Measurements from ENCODE around the gene SLC35A4.
A peak's percentile ranks its signal among the peaks of the same experiment; 100 is the strongest.

SLC35A4 gene

GRCh38 chr5:140546851-140547507, 17.6 kb upstream of the SLC35A4 start:
- DNase-seq (ENCODE audit: low read depth), result no peak
- TF ChIP-seq CTCF (IDR thresholded peaks at IDR 0.05; ENCODE audit: low read depth, low read length, missing control alignments), result no peak
- H3K4me3 ChIP-seq (ENCODE audit: low read depth, low read length), result no peak overlapping the region; the same call in 1 of the 2 replicates

GRCh38 chr5:140547508-140548299, 16.9 kb upstream of the SLC35A4 start, which contains the start of gene EIF4EBP3:
TSS of gene EIF4EBP3 (plus strand) at chr5:140547662. CDS start at chr5:140547738, 76 bp downstream.
- peak within 1 kb of the TSS; percentile 38 for H3K4me3 ChIP-seq (ENCODE audit: low read depth, low read length)

GRCh38 chr5:140548300-140548688, 16.3 kb upstream of the SLC35A4 start:
- no peak for DNase-seq (ENCODE audit: low read depth)
- H3K4me3 ChIP-seq (ENCODE audit: low read depth, low read length), result no peak overlapping the region
- TF ChIP-seq CTCF (IDR thresholded peaks at IDR 0.05; ENCODE audit: low read depth, low read length, missing control alignments), result no peak

More at GRCh38 chr5:140547508-140548299, 16.9 kb upstream of the SLC35A4 start, which contains the start of gene EIF4EBP3:
- no peak for DNase-seq (ENCODE audit: low read depth)
- peak; percentile 67 for TF ChIP-seq CTCF (IDR thresholded peaks at IDR 0.05; ENCODE audit: low read depth, low read length, missing control alignments)

- no peak for TF ChIP-seq CTCF (IDR thresholded peaks at IDR 0.05; ENCODE audit: low read depth, low read length, missing control alignments)
- DNase-seq (ENCODE audit: low read depth), result no peak
- no peak overlapping the region for H3K4me3 ChIP-seq (ENCODE audit: low read depth, low read length)
Observed at GRCh38 chr5:140548791-140549190, 15.8 kb upstream of the SLC35A4 start.

- TF ChIP-seq CTCF (IDR thresholded peaks at IDR 0.05; ENCODE audit: low read depth, low read length, missing control alignments), result no peak
- H3K4me3 ChIP-seq (ENCODE audit: low read depth, low read length), result no peak overlapping the region
- DNase-seq (ENCODE audit: low read depth), result no peak
Observed at GRCh38 chr5:140549237-140550144, 15.1 kb upstream of the SLC35A4 start.

- TF ChIP-seq CTCF (IDR thresholded peaks at IDR 0.05; ENCODE audit: low read depth, low read length, missing control alignments), result no peak
Observed at GRCh38 chr5:140550147-140551079, 14.2 kb upstream of the SLC35A4 start.

More at GRCh38 chr5:140550147-140551079, 14.2 kb upstream of the SLC35A4 start:
- no peak overlapping the region for H3K4me3 ChIP-seq (ENCODE audit: low read depth, low read length)
- no peak for DNase-seq (ENCODE audit: low read depth)

Measured in GM12864 (cell line).